Peyer's patch (tissue), 4 donors: ENCODE results near the gene CASKIN2. TPM values are rescaled to one million over a fixed set of nuclear protein-coding genes. Genes with fewer than 3 reads are reported as not detected.

Experiments used
- DNase-seq, 3 donors: peaks; one replicate each; pipeline ENCODE4 v3.0.0-alpha.2; 2017 to 2019
- H3K27ac ChIP-seq, 4 donors: fragments of 200-600 bp; sonication (generic); one replicate each; pipeline ENCODE4 v1.5.1; 2016 to 2019
- H3K27me3 ChIP-seq, 2 donors: fragments of 200-600 bp; sonication (generic); one replicate each; pipeline ENCODE4 v1.5.1; 2019
- H3K36me3 ChIP-seq, 3 donors: fragments of 200-600 bp; sonication (generic); one replicate each; pipeline ENCODE4 v1.5.1; 2016 to 2019
- H3K4me1 ChIP-seq, 4 donors: fragments of 200-600 bp; sonication (generic); one replicate each; pipeline ENCODE4 v1.5.1; 2016 to 2019
- H3K4me3 ChIP-seq, 4 donors: fragments of 200-600 bp; sonication (generic); 1 replicate in 3 of 4; 2 replicates in 1 of 4; pipeline ENCODE4 v1.5.1; 2016 to 2019; ENCODE audit warnings: mild to moderate bottlenecking in 1 of 4
- H3K9me3 ChIP-seq, 4 donors: fragments of 200-600 bp; sonication (generic); one replicate each; pipeline ENCODE4 v1.5.1; 2016 to 2019; ENCODE audit warnings: mild to moderate bottlenecking in 1 of 4
- POLR2A ChIP-seq, 2 donors: fragments of 450-650 bp; IDR thresholded peaks; one replicate each; pipeline ENCODE4 v1.5.1; 2017; ENCODE audit warnings: antibody characterized with exemption in 2 of 2, mild to moderate bottlenecking in 2 of 2, moderate library complexity in 2 of 2
- total RNA-seq, 4 donors: library from RNA; depleted of rRNA; stranded (reverse); fragments of >200 nt; gene quantifications; one replicate each; pipeline ENCODE4 v1.1.0, GENCODE V29; 2016
- TF ChIP-seq, protein P1 (sequence below), 6 experiments: fragments of 450-650 bp in 4 of 6; fragments of 200-600 bp in 2 of 6; sonication (generic) in 1 of 6; IDR thresholded peaks; one replicate each; pipeline ENCODE4 v1.5.1; 2017 to 2019; ENCODE audit warnings: antibody characterized with exemption in 6 of 6, mild to moderate bottlenecking in 3 of 6, moderate library complexity in 1 of 6

CASKIN2 gene
- total RNA-seq, 4 donors from 2014 or later: 12.4 to 24.0 (median 17.3) TPM

DNA sequence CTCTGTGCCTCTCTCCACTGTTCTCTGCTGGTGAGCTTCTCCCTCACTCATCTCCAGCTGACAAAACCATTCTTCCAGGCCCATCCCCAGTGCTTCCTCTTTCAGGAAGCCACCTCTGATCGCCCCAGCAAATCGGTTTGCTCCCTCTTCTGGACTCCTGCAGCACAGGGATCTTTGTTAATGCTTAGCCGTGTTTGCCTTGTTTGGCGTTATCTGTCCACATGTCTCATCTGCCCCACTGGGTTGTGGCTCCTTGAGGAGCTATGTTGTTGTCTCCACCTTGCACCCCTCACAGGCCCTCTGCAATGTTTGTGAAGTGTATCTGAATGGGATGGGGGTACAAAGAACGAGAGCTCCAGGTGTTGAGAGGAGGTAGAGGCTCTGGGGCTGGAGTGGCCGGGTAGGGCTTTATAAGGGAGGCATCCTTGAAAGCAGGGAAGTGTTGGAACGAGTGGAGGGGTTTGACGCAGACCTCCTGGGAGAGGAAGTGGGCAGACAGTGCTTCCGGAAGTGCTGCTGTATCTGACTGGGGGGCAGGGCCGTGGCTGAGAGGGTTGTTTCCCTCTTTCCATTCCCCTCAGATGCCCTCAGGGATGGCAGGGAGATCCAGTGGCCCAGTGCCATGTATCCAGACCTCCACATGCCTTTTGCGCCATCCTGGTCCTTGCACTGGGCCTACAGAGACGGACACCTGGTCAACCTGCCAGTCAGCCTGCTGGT is 27.8 kb downstream of the CASKIN2 start:
- Histone ChIP-seq H3K4me1 (peaks cover 0 to 33% (median 6%) of the 10 kb centered on the region in 4 donors), H3K36me3 (peaks cover 0 to 21% (median 0%) of the 10 kb centered on the region in 3 donors), H3K27me3 (no peaks in the 10 kb centered on the region), H3K9me3 (no peaks in the 10 kb centered on the region), H3K4me3 (peak overlapping the region in 1 of 4 donors; percentile 0), H3K27ac (peak overlapping the region; percentile 50 to 73 (median 62))
- peak in 2 of 3 donors; percentile 78 to 85 for DNase-seq
- no peak for TF ChIP-seq POLR2A (IDR thresholded peaks at IDR 0.05)
- TF ChIP-seq, protein P1, sequence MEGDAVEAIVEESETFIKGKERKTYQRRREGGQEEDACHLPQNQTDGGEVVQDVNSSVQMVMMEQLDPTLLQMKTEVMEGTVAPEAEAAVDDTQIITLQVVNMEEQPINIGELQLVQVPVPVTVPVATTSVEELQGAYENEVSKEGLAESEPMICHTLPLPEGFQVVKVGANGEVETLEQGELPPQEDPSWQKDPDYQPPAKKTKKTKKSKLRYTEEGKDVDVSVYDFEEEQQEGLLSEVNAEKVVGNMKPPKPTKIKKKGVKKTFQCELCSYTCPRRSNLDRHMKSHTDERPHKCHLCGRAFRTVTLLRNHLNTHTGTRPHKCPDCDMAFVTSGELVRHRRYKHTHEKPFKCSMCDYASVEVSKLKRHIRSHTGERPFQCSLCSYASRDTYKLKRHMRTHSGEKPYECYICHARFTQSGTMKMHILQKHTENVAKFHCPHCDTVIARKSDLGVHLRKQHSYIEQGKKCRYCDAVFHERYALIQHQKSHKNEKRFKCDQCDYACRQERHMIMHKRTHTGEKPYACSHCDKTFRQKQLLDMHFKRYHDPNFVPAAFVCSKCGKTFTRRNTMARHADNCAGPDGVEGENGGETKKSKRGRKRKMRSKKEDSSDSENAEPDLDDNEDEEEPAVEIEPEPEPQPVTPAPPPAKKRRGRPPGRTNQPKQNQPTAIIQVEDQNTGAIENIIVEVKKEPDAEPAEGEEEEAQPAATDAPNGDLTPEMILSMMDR (IDR thresholded peaks at IDR 0.05): no peak

DNA sequence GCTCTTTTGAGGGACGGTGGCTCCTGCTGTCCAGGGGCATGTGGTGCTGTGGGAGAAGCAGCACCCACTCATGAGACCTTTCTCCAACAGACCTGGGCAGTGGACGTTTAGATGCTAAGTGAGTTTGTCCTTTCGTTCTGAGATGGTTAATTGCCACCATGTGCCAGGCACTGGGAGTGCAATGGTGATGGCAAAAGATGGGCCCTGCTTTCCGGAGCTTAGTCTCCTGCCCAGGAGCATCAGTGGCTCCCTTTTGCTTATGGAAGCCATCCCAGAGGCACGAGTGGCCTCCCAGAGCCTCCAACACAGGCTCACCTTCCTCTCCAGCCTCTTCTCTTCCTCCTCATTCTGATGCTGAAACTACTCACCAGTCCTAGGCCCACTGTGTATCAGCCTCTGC is 28.4 kb downstream of the CASKIN2 start:
- TF ChIP-seq, protein P1 (IDR thresholded peaks at IDR 0.05): no peak
- Histone ChIP-seq H3K9me3 (no peaks in the 10 kb centered on the region), H3K36me3 (peaks cover 0 to 15% (median 0%) of the 10 kb centered on the region in 3 donors), H3K27ac (peak overlapping the region; percentile 50 to 73 (median 62)), H3K4me1 (peaks cover 0 to 33% (median 6%) of the 10 kb centered on the region in 4 donors), H3K4me3 (no peak overlapping the region), H3K27me3 (no peaks in the 10 kb centered on the region)
- no peak for DNase-seq

DNA sequence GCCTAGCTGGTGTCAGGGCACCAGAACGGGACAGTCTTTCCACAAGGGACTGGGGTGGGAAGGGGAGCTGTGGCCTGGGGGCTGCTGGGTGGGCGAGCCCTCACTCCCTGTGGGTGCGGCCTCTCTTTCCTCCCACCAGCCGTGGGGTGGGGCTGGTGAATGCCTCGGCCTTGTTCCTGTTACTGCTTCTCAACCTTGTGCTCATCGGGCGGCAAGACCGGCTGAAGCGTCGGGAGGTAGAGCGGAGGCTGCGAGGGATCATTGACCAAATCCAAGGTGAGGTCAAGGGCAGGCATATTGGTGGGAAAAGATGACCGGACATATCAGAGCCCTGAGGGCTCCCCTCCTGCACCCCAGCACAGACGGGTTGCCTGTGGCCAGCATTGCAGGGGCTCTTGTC is 29.2 kb downstream of the CASKIN2 start:
- Histone ChIP-seq H3K4me3 (no peak overlapping the region), H3K36me3 (peaks cover 0 to 7% (median 0%) of the 10 kb centered on the region in 3 donors), H3K4me1 (peaks cover 0 to 40% (median 6%) of the 10 kb centered on the region in 4 donors), H3K9me3 (no peaks in the 10 kb centered on the region), H3K27me3 (no peaks in the 10 kb centered on the region), H3K27ac (no peak overlapping the region)
- TF ChIP-seq POLR2A (IDR thresholded peaks at IDR 0.05): no peak
- TF ChIP-seq, protein P1 (IDR thresholded peaks at IDR 0.05): no peak
- peak in 1 of 3 donors; percentile 43 for DNase-seq

DNA sequence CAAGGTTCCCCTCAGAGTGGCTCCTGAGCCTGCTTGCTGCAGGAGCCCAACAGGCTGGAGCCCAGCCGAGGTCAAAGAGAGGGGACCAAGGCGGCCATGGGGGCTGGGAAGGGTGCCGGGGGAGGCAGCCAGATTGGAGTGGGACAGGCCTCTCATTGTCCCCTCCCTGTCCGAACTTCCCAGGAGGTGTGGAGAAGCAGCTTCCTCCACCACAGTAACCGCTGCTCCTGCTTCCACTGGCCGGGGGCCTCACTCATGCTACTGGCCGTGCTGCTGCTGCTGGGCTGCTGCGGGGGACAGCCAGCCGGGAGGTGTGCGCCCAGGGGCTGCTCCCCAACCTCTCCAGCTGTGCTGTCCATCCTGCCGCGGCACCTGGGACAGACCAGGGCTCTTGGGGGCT is 29.6 kb downstream of the CASKIN2 start:
- TF ChIP-seq, protein P1 (IDR thresholded peaks at IDR 0.05): no peak
- no peak for TF ChIP-seq POLR2A (IDR thresholded peaks at IDR 0.05)
- Histone ChIP-seq H3K4me1 (peaks cover 0 to 40% (median 6%) of the 10 kb centered on the region in 4 donors), H3K9me3 (no peaks in the 10 kb centered on the region), H3K4me3 (no peak overlapping the region), H3K36me3 (peaks cover 0 to 3% (median 0%) of the 10 kb centered on the region in 3 donors), H3K27ac (no peak overlapping the region), H3K27me3 (no peaks in the 10 kb centered on the region)
- no peak for DNase-seq

DNA sequence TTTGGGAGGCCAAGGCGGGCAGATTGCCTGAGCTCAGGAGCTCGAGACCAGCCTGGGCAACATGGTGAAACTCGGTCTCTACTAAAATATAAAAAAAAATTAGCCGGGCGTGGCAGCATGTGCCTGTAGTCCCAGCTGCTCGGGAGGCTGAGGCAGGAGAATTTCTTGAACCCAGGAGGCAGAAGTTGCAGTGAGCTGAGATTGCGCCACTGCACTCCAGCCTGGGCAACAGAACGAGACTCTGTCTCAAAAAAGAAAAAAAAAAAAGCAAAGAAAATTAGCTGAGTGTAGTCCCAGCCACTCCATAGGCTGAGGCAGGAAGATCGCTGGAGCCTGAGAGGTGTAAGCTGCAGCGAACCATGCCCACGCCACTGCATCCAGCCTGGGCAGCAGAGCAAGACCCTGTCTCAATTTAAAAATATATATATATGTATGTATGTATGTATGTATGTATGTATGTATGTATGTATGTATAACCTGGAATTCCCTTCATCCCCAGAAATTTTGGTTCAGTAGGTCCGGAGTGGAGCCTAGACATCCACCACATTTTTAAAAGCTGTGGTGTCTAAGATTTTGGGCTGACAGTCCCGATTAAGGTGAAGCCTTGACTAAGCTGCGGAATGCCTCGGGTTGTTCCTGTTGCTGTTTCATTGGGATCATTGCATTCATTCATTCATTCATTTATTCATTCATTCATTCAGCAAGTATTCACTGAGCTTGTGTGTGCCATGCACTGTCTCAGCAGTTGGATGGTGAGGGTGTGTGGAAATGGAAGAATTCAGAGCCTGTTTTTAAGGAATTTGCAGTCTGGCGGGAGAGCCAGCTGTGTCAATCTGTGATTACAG is 33.0 kb downstream of the CASKIN2 start:
- Histone ChIP-seq H3K4me3 (no peak overlapping the region), H3K27ac (no peak overlapping the region), H3K9me3 (no peaks in the 10 kb centered on the region), H3K4me1 (peaks cover 0 to 22% (median 2%) of the 10 kb centered on the region in 4 donors), H3K27me3 (no peaks in the 10 kb centered on the region), H3K36me3 (no peaks in the 10 kb centered on the region)
- DNase-seq: no peak
- no peak for TF ChIP-seq POLR2A (IDR thresholded peaks at IDR 0.05)
- TF ChIP-seq, protein P1 (IDR thresholded peaks at IDR 0.05): no peak
